Ascending aorta (tissue), 2 donors: ENCODE results near the gene CAMKMT. TPM values are rescaled to one million over a fixed set of nuclear protein-coding genes. Genes with fewer than 3 reads are reported as not detected.

Source experiments
- DNase-seq, 2 donors: peaks; one replicate each; pipeline ENCODE4 v3.0.0-alpha.2; 2019; ENCODE audit warnings: low spot score in 2 of 2
- H3K27ac ChIP-seq, 2 donors: fragments of 200-600 bp; sonication (generic); one replicate each; pipeline ENCODE4 v1.5.1; 2016 to 2017; ENCODE audit warnings: mild to moderate bottlenecking in 1 of 2
- H3K27me3 ChIP-seq: fragments of 200-600 bp; sonication (generic); one replicate; pipeline ENCODE4 v1.5.1; 2017
- H3K36me3 ChIP-seq, 2 donors: fragments of 200-600 bp; sonication (generic); one replicate each; pipeline ENCODE4 v1.5.1; 2016
- H3K4me1 ChIP-seq, 2 donors: fragments of 200-600 bp; sonication (generic); one replicate each; pipeline ENCODE4 v1.5.1; 2016 to 2017; ENCODE audit warnings: mild to moderate bottlenecking in 1 of 2
- H3K4me3 ChIP-seq, 2 donors: fragments of 200-600 bp; sonication (generic); one replicate each; pipeline ENCODE4 v1.5.1; 2016 to 2017; ENCODE audit warnings: mild to moderate bottlenecking in 1 of 2
- H3K9me3 ChIP-seq, 2 donors: fragments of 200-600 bp; sonication (generic); one replicate each; pipeline ENCODE4 v1.5.1; 2016
- CTCF ChIP-seq, 3 experiments: fragments of 200-600 bp in 2 of 3; fragments of 450-650 bp in 1 of 3; sonication (generic) in 2 of 3; IDR thresholded peaks; one replicate each; pipeline ENCODE4 v1.5.1; 2016 to 2019; ENCODE audit warnings: antibody characterized with exemption in 3 of 3, mild to moderate bottlenecking in 1 of 3, moderate library complexity in 1 of 3
- intact Hi-C: fragments of 100-400 bp; cut with DNase I; formaldehyde crosslinking; loops from one replicate; pipeline ENCODE4 v1.15.1; 2023
- total RNA-seq: library from RNA; depleted of rRNA; stranded (reverse); fragments of >200 nt; gene quantifications from one replicate; pipeline ENCODE4 v1.1.0, GENCODE V29; 2016

CAMKMT gene
- total RNA-seq, 1 donor from 2014 or later = 5.1 TPM

- no peaks in the 10 kb centered on the region for H3K36me3 ChIP-seq
- no peak for DNase-seq
- TF ChIP-seq CTCF (IDR thresholded peaks at IDR 0.05) = no peak
- intact Hi-C loops = no loop called here
- no peak overlapping the region for H3K4me3 ChIP-seq
- no peak overlapping the region for H3K27ac ChIP-seq
- no peaks in the 10 kb centered on the region for H3K27me3 ChIP-seq
- H3K4me1 ChIP-seq = peaks cover 0 to 8% of the 10 kb centered on the region in 2 donors
- no peaks in the 10 kb centered on the region for H3K9me3 ChIP-seq
These were observed 362.2 kb downstream of the CAMKMT start for GRCh38 chr2:44723921-44724320.

DNA sequence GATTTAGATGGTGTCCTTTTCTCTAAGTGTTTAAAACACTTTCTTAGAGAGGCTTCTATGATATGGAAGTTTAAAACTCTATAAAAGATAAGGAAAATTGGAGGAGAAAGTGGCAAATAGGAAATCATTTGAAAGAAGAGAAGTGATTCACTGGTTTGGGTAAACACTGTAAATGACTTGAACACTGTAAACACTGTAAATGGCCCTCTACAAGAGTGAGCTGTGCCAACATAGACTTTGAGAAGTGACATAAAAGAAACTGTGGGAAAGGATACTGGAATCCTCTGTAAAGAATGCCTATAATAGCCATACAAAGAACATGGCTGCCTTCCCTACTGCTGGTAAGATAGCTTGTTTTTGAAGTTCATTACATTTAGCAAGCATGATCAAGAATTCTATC lies 368.8 kb downstream of the CAMKMT start:
- intact Hi-C loops = no loop called here
- Histone ChIP-seq H3K4me1 (no peaks in the 10 kb centered on the region), H3K9me3 (no peaks in the 10 kb centered on the region), H3K27ac (no peak overlapping the region), H3K36me3 (no peaks in the 10 kb centered on the region), H3K4me3 (no peak overlapping the region), H3K27me3 (no peaks in the 10 kb centered on the region)
- DNase-seq = no peak
- no peak for TF ChIP-seq CTCF (IDR thresholded peaks at IDR 0.05)

GRCh38 chr2:44731505-44731904 lies 369.8 kb downstream of the CAMKMT start:
- Histone ChIP-seq H3K4me3 (no peak overlapping the region), H3K36me3 (no peaks in the 10 kb centered on the region), H3K27ac (no peak overlapping the region), H3K4me1 (no peaks in the 10 kb centered on the region), H3K9me3 (peaks cover 0 to 6% of the 10 kb centered on the region in 2 donors), H3K27me3 (no peaks in the 10 kb centered on the region)
- TF ChIP-seq CTCF (IDR thresholded peaks at IDR 0.05) = no peak
- intact Hi-C loops = no loop called here
- no peak for DNase-seq

DNA sequence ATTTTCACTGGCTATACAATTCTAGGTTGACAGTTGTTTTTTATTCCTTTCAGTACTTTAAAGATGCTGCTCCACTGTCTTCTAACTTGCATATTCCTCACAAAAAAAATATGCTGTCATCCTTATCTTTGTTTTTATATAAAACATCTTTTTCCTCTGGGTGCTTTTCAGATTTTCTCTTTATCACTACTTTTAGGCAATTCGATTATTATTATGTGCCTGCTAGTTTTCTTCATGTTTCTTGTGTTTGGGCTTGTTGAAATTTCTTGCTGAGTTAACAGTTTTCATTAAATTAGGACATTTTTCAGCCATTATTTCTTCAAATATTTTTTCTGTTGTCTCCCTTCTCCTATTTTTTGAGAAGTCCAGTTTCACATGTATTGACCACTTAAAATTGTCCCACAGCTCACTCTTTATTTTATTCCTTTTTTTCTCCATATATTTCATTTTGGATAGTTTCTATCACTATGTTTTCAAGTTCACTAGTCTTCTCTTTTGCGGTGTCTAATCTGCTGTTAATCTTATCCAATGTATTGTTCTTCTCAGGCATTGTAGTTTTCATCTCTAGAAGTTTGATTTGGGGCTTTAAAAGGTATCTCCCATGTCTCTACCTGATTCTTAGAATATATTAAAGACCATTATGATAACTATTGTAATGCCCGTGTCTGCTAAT lies 374.7 kb downstream of the CAMKMT start:
- Histone ChIP-seq H3K4me1 (peaks cover 0 to 4% of the 10 kb centered on the region in 2 donors), H3K4me3 (no peak overlapping the region), H3K27ac (no peak overlapping the region), H3K9me3 (peaks cover 0 to 14% of the 10 kb centered on the region in 2 donors), H3K36me3 (no peaks in the 10 kb centered on the region), H3K27me3 (no peaks in the 10 kb centered on the region)
- no peak for DNase-seq
- no peak for TF ChIP-seq CTCF (IDR thresholded peaks at IDR 0.05)
- intact Hi-C loops = no loop called here

GRCh38 chr2:44740678-44741077 lies 378.9 kb downstream of the CAMKMT start:
- Histone ChIP-seq H3K27ac (no peak overlapping the region), H3K4me3 (no peak overlapping the region), H3K27me3 (no peaks in the 10 kb centered on the region), H3K4me1 (peaks cover 0 to 4% of the 10 kb centered on the region in 2 donors), H3K36me3 (no peaks in the 10 kb centered on the region), H3K9me3 (peaks cover 0 to 14% of the 10 kb centered on the region in 2 donors)
- intact Hi-C loops = no loop called here
- no peak for TF ChIP-seq CTCF (IDR thresholded peaks at IDR 0.05)
- no peak for DNase-seq

DNA sequence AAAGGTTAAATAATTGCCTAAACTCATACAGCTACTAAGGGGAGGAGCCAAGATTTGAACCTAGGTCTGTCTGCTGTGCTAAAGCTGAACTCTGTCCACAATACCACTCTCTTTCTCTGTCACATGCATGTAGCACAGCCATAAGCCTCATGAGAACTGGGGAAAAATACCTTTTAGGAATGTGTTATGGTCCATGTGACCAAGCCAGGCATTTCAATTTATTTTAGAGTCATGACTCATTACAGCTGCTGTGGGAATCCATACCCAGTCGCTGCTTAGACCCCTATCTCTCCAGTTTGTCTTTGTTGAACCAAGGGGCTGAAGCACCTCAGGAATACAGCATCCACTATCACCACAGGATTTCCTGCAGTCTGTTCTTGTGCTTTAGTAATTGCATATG lies 379.8 kb downstream of the CAMKMT start:
- Histone ChIP-seq H3K27ac (no peak overlapping the region), H3K9me3 (peaks cover 0 to 7% of the 10 kb centered on the region in 2 donors), H3K36me3 (no peaks in the 10 kb centered on the region), H3K4me3 (no peak overlapping the region), H3K4me1 (peaks cover 0 to 4% of the 10 kb centered on the region in 2 donors), H3K27me3 (no peaks in the 10 kb centered on the region)
- no peak for TF ChIP-seq CTCF (IDR thresholded peaks at IDR 0.05)
- no peak for DNase-seq
- intact Hi-C loops = no loop called here
